ENCODE results near the gene TMED9. TPM values are rescaled to one million over a fixed set of nuclear protein-coding genes. Genes with fewer than 3 reads are reported as not detected.

TMED9 gene
- total RNA-seq, 4 donors from 2014 or later: 47.3 to 75.7 (median 62.3) TPM

GRCh38 chr5:177598477-177598876 is 6.5 kb downstream of the TMED9 start:
- H3K9me3 ChIP-seq: no peaks in the 10 kb centered on the region
- no peak overlapping the region for H3K4me3 ChIP-seq
- DNase-seq (ENCODE audit: extremely low spot score): no peak
- peaks cover 16 to 41% (median 32%) of the 10 kb centered on the region in 4 donors for H3K4me1 ChIP-seq
- intact Hi-C loops (cut with DNase I): no loop called here
- H3K27ac ChIP-seq (replicated peaks in 1 of 4): no peak overlapping the region
- peaks cover 30 to 36% (median 33%) of the 10 kb centered on the region in 4 donors for H3K36me3 ChIP-seq
- TF ChIP-seq POLR2AphosphoS5 (IDR thresholded peaks at IDR 0.05) (no peak), CTCF (IDR thresholded peaks at IDR 0.05) (no peak), POLR2A (IDR thresholded peaks at IDR 0.05; ENCODE audit: low read depth) (no peak), EP300 (IDR thresholded peaks at IDR 0.05) (no peak)
- 44% methylated on average over 5 of the region's 5 CpGs for WGBS
- H3K27me3 ChIP-seq: no peaks in the 10 kb centered on the region

- DNase-seq (ENCODE audit: extremely low spot score): no peak
Measured at GRCh38 chr5:177599731-177600507, 7.9 kb downstream of the TMED9 start, which contains the start of gene B4GALT7. TSS of gene B4GALT7 (plus strand) at chr5:177600132. CDS start at chr5:177600211, 79 bp downstream.

GRCh38 chr5:177600508-177601018 is 8.6 kb downstream of the TMED9 start:
- WGBS: 6% methylated on average over 16 of the region's 16 CpGs
- no peak for DNase-seq (ENCODE audit: extremely low spot score)
- no peaks in the 10 kb centered on the region for H3K9me3 ChIP-seq
- peaks cover 13 to 31% (median 24%) of the 10 kb centered on the region in 4 donors for H3K4me1 ChIP-seq
- H3K27ac ChIP-seq (replicated peaks in 1 of 4): peak overlapping the region; percentile 81 to 92 (median 89)
- H3K36me3 ChIP-seq: peaks cover 9 to 29% (median 24%) of the 10 kb centered on the region in 4 donors
- TF ChIP-seq EP300 (IDR thresholded peaks at IDR 0.05): no peak
- TF ChIP-seq POLR2A (IDR thresholded peaks at IDR 0.05; ENCODE audit: low read depth): no peak
- no peak for TF ChIP-seq POLR2AphosphoS5 (IDR thresholded peaks at IDR 0.05)
- TF ChIP-seq CTCF (IDR thresholded peaks at IDR 0.05): no peak
- H3K4me3 ChIP-seq: peak overlapping the region; percentile 89 to 97 (median 90)
- no peaks in the 10 kb centered on the region for H3K27me3 ChIP-seq
- intact Hi-C loops (cut with DNase I): loop anchor here (10.0 kb wide), 1 partner anchor 554 kb away; the partner anchor contains the start of gene NHP2

More at GRCh38 chr5:177599731-177600507, 7.9 kb downstream of the TMED9 start, which contains the start of gene B4GALT7:
- under 1% methylated on average over 19 of the region's 86 CpGs for WGBS
- no peaks in the 10 kb centered on the region for H3K27me3 ChIP-seq
- TF ChIP-seq POLR2A (IDR thresholded peaks at IDR 0.05; ENCODE audit: low read depth) (peak; percentile 35), POLR2AphosphoS5 (IDR thresholded peaks at IDR 0.05) (peak; percentile 62 to 83), CTCF (IDR thresholded peaks at IDR 0.05) (peak in 2 of 3 experiments; percentile 5 to 23), EP300 (IDR thresholded peaks at IDR 0.05) (no peak)
- H3K9me3 ChIP-seq: no peaks in the 10 kb centered on the region
- intact Hi-C loops (cut with DNase I): loop anchor here (10.0 kb wide), 1 partner anchor 555 kb away; the partner anchor contains the start of gene NHP2
- H3K4me1 ChIP-seq: peaks cover 13 to 31% (median 24%) of the 10 kb centered on the region in 4 donors
- peak within 1 kb of the TSS; percentile 81 to 92 (median 89) for H3K27ac ChIP-seq (replicated peaks in 1 of 4)
- peak within 1 kb of the TSS; percentile 89 to 97 (median 90) for H3K4me3 ChIP-seq
- H3K36me3 ChIP-seq: peaks cover 16 to 29% (median 25%) of the 10 kb centered on the region in 4 donors

GRCh38 chr5:177601126-177601525 is 9.1 kb downstream of the TMED9 start:
- DNase-seq (ENCODE audit: extremely low spot score): no peak
- no peak for TF ChIP-seq POLR2A (IDR thresholded peaks at IDR 0.05; ENCODE audit: low read depth)
- no peak for TF ChIP-seq CTCF (IDR thresholded peaks at IDR 0.05)
- no peak for TF ChIP-seq EP300 (IDR thresholded peaks at IDR 0.05)
- no peak for TF ChIP-seq POLR2AphosphoS5 (IDR thresholded peaks at IDR 0.05)
- intact Hi-C loops (cut with DNase I): loop anchor here (10.0 kb wide), 1 partner anchor 554 kb away; the partner anchor contains the start of gene NHP2
- H3K4me3 ChIP-seq: peak overlapping the region in 3 of 4 donors; percentile 89 to 97 (median 89)
- H3K9me3 ChIP-seq: no peaks in the 10 kb centered on the region
- peaks cover 6 to 29% (median 24%) of the 10 kb centered on the region in 4 donors for H3K36me3 ChIP-seq
- 90% methylated on average over 11 of the region's 11 CpGs for WGBS
- H3K27me3 ChIP-seq: no peaks in the 10 kb centered on the region
- H3K4me1 ChIP-seq: peaks cover 13 to 31% (median 24%) of the 10 kb centered on the region in 4 donors
- H3K27ac ChIP-seq (replicated peaks in 1 of 4): peak overlapping the region in 1 of 4 donors; percentile 81

Data from esophagus muscularis mucosa (tissue), 4 donors.